SK-N-SH (cell line): ENCODE results near the gene IQGAP1. TPM values are rescaled to one million over a fixed set of nuclear protein-coding genes. Genes with fewer than 3 reads are reported as not detected.

Source experiments
- CTCF ChIA-PET: fragments of 300-600, 350-600 bp; formaldehyde crosslinking; extraction: SDS; loops from one replicate; lab custom pipeline; 2021; lab: Yijun Ruan, JAX
- POLR2A ChIA-PET: fragments of 350-600 bp; sonication (Branson Sonifier 250); formaldehyde crosslinking; extraction: SDS; loops from one replicate; lab custom pipeline; 2020; ENCODE audit warnings: antibody characterized with exemption, inconsistent platforms; lab: Yijun Ruan, JAX
- DNase-seq: peaks from one replicate; pipeline ENCODE4 v3.0.0; 2012
- H2AFZ ChIP-seq: fragments of 200-600 bp; sonication (generic); 2 replicates; pipeline ENCODE4 v1.8.1; 2016; ENCODE audit warnings: antibody characterized with exemption, mild to moderate bottlenecking, low read depth
- H3F3A ChIP-seq: fragments of 200-600 bp; sonication (generic); replicated peaks from 2 replicates; pipeline ENCODE3; 2016; ENCODE audit warnings: antibody characterized with exemption, mild to moderate bottlenecking; ENCODE audit not compliant: insufficient read depth
- H3K27ac ChIP-seq, 2 experiments: fragments of 200-500 bp in 1 of 2; fragments of 200-600 bp in 1 of 2; sonication (Bioruptor generic) in 1 of 2; sonication (generic), shearing (Covaris generic) in 1 of 2; 2 replicates each; pipeline versions ENCODE4 v1.5.1 to v1.6.1; 2014 to 2016; ENCODE audit warnings: low read depth in 2 of 2, inconsistent platforms in 1 of 2, low read length in 1 of 2, mild to moderate bottlenecking in 1 of 2, mixed read lengths in 1 of 2
- H3K27me3 ChIP-seq: fragments of 200-600 bp; sonication (generic), shearing (Covaris generic); 2 replicates; pipeline ENCODE4 v1.6.1; 2016; ENCODE audit warnings: mixed run types; ENCODE audit not compliant: insufficient read depth
- H3K36me3 ChIP-seq, 2 experiments: fragments of 200-500 bp in 1 of 2; fragments of 200-600 bp in 1 of 2; sonication (Bioruptor generic) in 1 of 2; sonication (generic) in 1 of 2; replicated peaks in 1 of 2; 2 replicates each; pipeline versions ENCODE3 to v1.5.1; 2014 to 2016; ENCODE audit warnings: low read length in 1 of 2, mild to moderate bottlenecking in 1 of 2; ENCODE audit not compliant: insufficient read depth in 2 of 2, control insufficient read depth in 1 of 2
- H3K4me1 ChIP-seq, 2 experiments: fragments of 200-500 bp in 1 of 2; fragments of 200-600 bp in 1 of 2; sonication (Bioruptor generic) in 1 of 2; sonication (generic), shearing (Covaris generic) in 1 of 2; 2 replicates each; pipeline versions ENCODE4 v1.5.1 to v1.6.1; 2014 to 2016; ENCODE audit warnings: low read depth in 1 of 2, low read length in 1 of 2, mixed run types in 1 of 2; ENCODE audit not compliant: insufficient read depth in 2 of 2, control insufficient read depth in 1 of 2
- H3K4me2 ChIP-seq: fragments of 200-600 bp; sonication (generic), shearing (Covaris generic); 2 replicates; pipeline ENCODE4 v1.6.1; 2017; ENCODE audit warnings: mixed run types
- H3K4me3 ChIP-seq, 2 experiments: fragments of 200-500 bp in 1 of 2; fragments of 200-600 bp in 1 of 2; sonication (Bioruptor generic) in 1 of 2; sonication (generic), shearing (Covaris generic) in 1 of 2; 2 replicates each; pipeline versions ENCODE4 v1.5.1 to v1.8.1; 2014 to 2016; ENCODE audit warnings: low read depth in 2 of 2, inconsistent platforms in 1 of 2, low read length in 1 of 2, mild to moderate bottlenecking in 1 of 2, mixed read lengths in 1 of 2, moderate library complexity in 1 of 2
- H3K79me2 ChIP-seq: fragments of 200-600 bp; sonication (generic); 2 replicates; pipeline ENCODE4 v1.8.1; 2017; ENCODE audit warnings: mild to moderate bottlenecking; ENCODE audit not compliant: insufficient read depth
- H3K9ac ChIP-seq: fragments of 200-600 bp; sonication (generic); 2 replicates; pipeline ENCODE4 v1.6.1; 2017; ENCODE audit warnings: mixed run types
- H3K9me2 ChIP-seq: fragments of 200-600 bp; sonication (generic); 2 replicates; pipeline ENCODE4 v1.6.1; 2017; ENCODE audit warnings: mixed run types
- H3K9me3 ChIP-seq: fragments of 200-600 bp; sonication (generic); 2 replicates; pipeline ENCODE4 v1.6.1; 2017; ENCODE audit warnings: mixed run types, mild to moderate bottlenecking, moderate library complexity
- H4K20me1 ChIP-seq: fragments of 200-600 bp; sonication (generic); 2 replicates; pipeline ENCODE4 v1.6.1; 2017; ENCODE audit warnings: mild to moderate bottlenecking, mixed run types; ENCODE audit not compliant: insufficient read depth
- CHD2 ChIP-seq: fragments of 150-350 bp; IDR thresholded peaks from 2 replicates; pipeline ENCODE4 v1.6.1; 2018; ENCODE audit warnings: low read length; ENCODE audit not compliant: partially characterized antibody
- CTCF ChIP-seq: fragments of 200-600 bp; sonication (generic); IDR thresholded peaks from 2 replicates; pipeline ENCODE4 v1.6.1; 2017; ENCODE audit warnings: antibody characterized with exemption, mild to moderate bottlenecking, moderate library complexity
- ELF1 ChIP-seq: IDR thresholded peaks from 2 replicates; pipeline ENCODE4 v1.4.0; 2012
- EP300 ChIP-seq, 2 experiments: IDR thresholded peaks; 2 replicates each; pipeline versions ENCODE4 v1.4.0 to v1.6.1; 2012; ENCODE audit warnings: borderline replicate concordance in 1 of 2, low read depth in 1 of 2, low read length in 1 of 2
- EZH2phosphoT487 ChIP-seq: fragments of 200-600 bp; sonication (generic); IDR thresholded peaks from 2 replicates; pipeline ENCODE4 v1.6.1; 2017; ENCODE audit warnings: low read depth, mixed run types, mild to moderate bottlenecking, antibody characterized with exemption, moderate library complexity, borderline replicate concordance
- FOSL2 ChIP-seq: IDR thresholded peaks from 2 replicates; pipeline ENCODE4 v1.4.0; 2012; ENCODE audit warnings: low read depth, mild to moderate bottlenecking, moderate library complexity, borderline replicate concordance
- FOXJ3 ChIP-seq: sonication (generic); formaldehyde crosslinking; IDR thresholded peaks from 2 replicates; pipeline ENCODE4 v1.5.1; 2020; ENCODE audit warnings: mild to moderate bottlenecking, missing genetic modification reagents
- FOXM1 ChIP-seq: IDR thresholded peaks from 2 replicates; pipeline ENCODE4 v1.4.0; 2012; ENCODE audit warnings: low read depth, mild to moderate bottlenecking
- GABPA ChIP-seq: IDR thresholded peaks from 2 replicates; pipeline ENCODE4 v1.4.0; 2012; ENCODE audit warnings: low read depth, mild to moderate bottlenecking
- GATA2 ChIP-seq: sonication (generic); formaldehyde crosslinking; IDR thresholded peaks from 2 replicates; pipeline ENCODE4 v1.5.0; 2020; ENCODE audit warnings: mild to moderate bottlenecking, missing genetic modification reagents
- IRF3 ChIP-seq: fragments of 150-350 bp; IDR thresholded peaks from 2 replicates; pipeline ENCODE4 v1.6.1; 2016; ENCODE audit warnings: mild to moderate bottlenecking, low read depth, low read length
- JUND ChIP-seq: IDR thresholded peaks from 2 replicates; pipeline ENCODE4 v1.4.0; 2012
- MAX ChIP-seq: IDR thresholded peaks from 2 replicates; pipeline ENCODE4 v1.4.0; 2012; ENCODE audit warnings: low read depth
- MEF2A ChIP-seq: IDR thresholded peaks from 2 replicates; pipeline ENCODE4 v1.4.0; 2012; ENCODE audit warnings: low read depth, borderline replicate concordance
- NFIC ChIP-seq: IDR thresholded peaks from 2 replicates; pipeline ENCODE4 v1.4.0; 2012; ENCODE audit warnings: borderline replicate concordance
- PBX3 ChIP-seq: IDR thresholded peaks from 2 replicates; pipeline ENCODE4; 2012
- POLR2AphosphoS5 ChIP-seq: IDR thresholded peaks from 2 replicates; pipeline ENCODE4 v1.6.1; 2012; ENCODE audit warnings: low read depth, low read length
- RAD21 ChIP-seq: IDR thresholded peaks from 2 replicates; pipeline ENCODE4 v1.6.1; 2012; ENCODE audit warnings: mild to moderate bottlenecking, low read length
- REST ChIP-seq: IDR thresholded peaks from 2 replicates; pipeline ENCODE4 v1.6.1; 2012; ENCODE audit warnings: mild to moderate bottlenecking, low read depth, low read length, moderate library complexity
- RFX5 ChIP-seq: IDR thresholded peaks from 2 replicates; pipeline ENCODE4 v1.6.1; 2012; ENCODE audit warnings: mild to moderate bottlenecking, improper control_type of control experiment, low read length
- SIN3A ChIP-seq: IDR thresholded peaks from 2 replicates; pipeline ENCODE4 v1.6.1; 2012; ENCODE audit warnings: low read depth, mild to moderate bottlenecking, low read length, moderate library complexity, borderline replicate concordance
- SMC3 ChIP-seq: IDR thresholded peaks from 2 replicates; pipeline ENCODE4 v1.6.1; 2012; ENCODE audit warnings: low read depth, low read length, improper control_type of control experiment
- TCF12 ChIP-seq: IDR thresholded peaks from 2 replicates; pipeline ENCODE4 v1.4.0; 2012
- TEAD4 ChIP-seq: IDR thresholded peaks from 2 replicates; pipeline ENCODE4 v1.4.0; 2012; ENCODE audit warnings: mild to moderate bottlenecking, borderline replicate concordance; ENCODE audit not compliant: insufficient read depth
- USF1 ChIP-seq: IDR thresholded peaks from 2 replicates; pipeline ENCODE4 v1.4.0; 2012; ENCODE audit warnings: low read depth, borderline replicate concordance
- WGBS: methylation state at CpG from one replicate; pipeline ENCODE4 v1.1.6; 2017; ENCODE audit warnings: low lambda C conversion rate; 5-methylcytosine and 5-hydroxymethylcytosine counted together
- polyA plus RNA-seq, 3 experiments: library from polyadenylated mRNA; depleted of rRNA; stranded (reverse); fragments of >200 nt; gene quantifications; 2 replicates each; pipeline ENCODE4 v1.2.3, GENCODE V29; 2012

Gene IQGAP1
- polyA plus RNA-seq, 1 of the 3 experiments (the other 2 are of a cell fraction): 56.5 TPM

- TF ChIP-seq PBX3 (no peak), ELF1 (no peak)
Measured at GRCh38 chr15:90360746-90361145, 27.3 kb upstream of the IQGAP1 start (continued).

GRCh38 chr15:90362936-90363212 is 25.2 kb upstream of the IQGAP1 start:
- CTCF ChIA-PET: interaction anchor here (0.8 to 4.9 kb wide), 6 partner anchors 11 to 143 kb away, joined by 3 to 36 read pairs (median 3); partner anchors contain the start of gene ZNF774
- no peak overlapping the region for H3K4me3 ChIP-seq
- H3K9ac ChIP-seq: peak overlapping the region; percentile 45; the same call in 1 of the 2 replicates
- H3K4me1 ChIP-seq: peaks cover 0 to 19% of the 10 kb centered on the region in 2 experiments
- H4K20me1 ChIP-seq: no peaks in the 10 kb centered on the region
- peak overlapping the region; percentile 20; the same call in 1 of the 2 replicates for H2AFZ ChIP-seq
- WGBS: 14% methylated on average over 2 of the region's 2 CpGs
- H3K9me2 ChIP-seq: no peaks in the 10 kb centered on the region
- no peaks in the 10 kb centered on the region for H3K27me3 ChIP-seq
- H3K27ac ChIP-seq: peak overlapping the region; percentile 76 to 91
- DNase-seq: no peak
- peak overlapping the region; percentile 40; the same call in 1 of the 2 replicates for H3K4me2 ChIP-seq
- H3K36me3 ChIP-seq: peaks cover 0 to 2% of the 10 kb centered on the region in 2 experiments
- no peaks in the 10 kb centered on the region for H3K9me3 ChIP-seq
- H3K79me2 ChIP-seq: no peaks in the 10 kb centered on the region
- H3F3A ChIP-seq: peaks cover 26% of the 10 kb centered on the region
- POLR2A ChIA-PET: no interaction called here
- TF ChIP-seq EZH2phosphoT487 (no peak), GATA2 (CRISPR knock-in tag) (no peak), USF1 (no peak), TEAD4 (no peak), SIN3A (no peak), FOSL2 (peak; percentile 77), FOXM1 (no peak), TCF12 (peak; percentile 63), NFIC (0 out of 2 replicates have a peak, but pooled peaks have one; percentile 34), EP300 (IDR thresholded peaks at IDR 0.05; ENCODE audit: borderline replicate concordance in 1 of 2, low read depth in 1 of 2, low read length in 1 of 2) (no peak; a peak in 1 of 4 replicates), FOXJ3 (CRISPR knock-in tag) (no peak), REST (no peak), CTCF (no peak), IRF3 (no peak), CHD2 (no peak), RFX5 (no peak), MAX (no peak), SMC3 (no peak), RAD21 (no peak), POLR2AphosphoS5 (no peak), JUND (peak; percentile 55), MEF2A (no peak), GABPA (no peak)
